ENCODE results near the gene B4GALT2. TPM values are rescaled to one million over a fixed set of nuclear protein-coding genes. Genes with fewer than 3 reads are reported as not detected.

Gene B4GALT2
- total RNA-seq, 1 experiment from 2014 or later: 70.9 TPM

- no peak overlapping the region for H2BK5ac ChIP-seq (ENCODE audit: insufficient read length, low read length)
- Mint-ChIP-seq H3K9me3 (no peaks in the 10 kb centered on the region), H3K36me3 (ENCODE audit: insufficient read depth in 1 of 3, low read depth in 3 of 3) (peaks cover 10 to 40% (median 24%) of the 10 kb centered on the region in 3 experiments), H3K27ac (no peak overlapping the region), H3K4me3 (no peak overlapping the region), H3K27me3 (ENCODE audit: low read depth) (no peaks in the 10 kb centered on the region; the same call in 1 of the 2 replicates), H3K4me1 (peaks cover 4 to 10% of the 10 kb centered on the region in 2 experiments; a peak in 3 of 4 replicates)
- H3K4me2 ChIP-seq (ENCODE audit: insufficient read depth, insufficient read length, low read length): no peak overlapping the region
- no peaks in the 10 kb centered on the region for H3K79me2 ChIP-seq (ENCODE audit: insufficient read depth, low read length)
- H2BK15ac ChIP-seq (ENCODE audit: low read depth, low read length): no peak overlapping the region
- WGBS (ENCODE audit: extremely low coverage, insufficient read length, low lambda C conversion rate): no CpG with 5 or more reads among the region's 8 CpGs
- no peak overlapping the region for H3T11ph ChIP-seq (ENCODE audit: low read length)
- no peak overlapping the region for H2BK120ac ChIP-seq (ENCODE audit: low read depth, low read length, poor library complexity, severe bottlenecking)
- no peaks in the 10 kb centered on the region for H4K20me1 ChIP-seq (ENCODE audit: control insufficient read depth, insufficient read depth, insufficient read length)
- H3K4ac ChIP-seq (ENCODE audit: low read depth, low read length): no peak overlapping the region
- H3K27me3 ChIP-seq (ENCODE audit: insufficient read depth, low read length): no peaks in the 10 kb centered on the region
- H2BK20ac ChIP-seq (ENCODE audit: low read depth, low read length, poor library complexity, severe bottlenecking): no peak overlapping the region
- H3K9me3 ChIP-seq (ENCODE audit: control insufficient read depth, low read depth, low read length): no peaks in the 10 kb centered on the region
- no peak for TF ChIP-seq CTCF (conservative IDR thresholded peaks at IDR 0.05)
- no peaks in the 10 kb centered on the region for H3K23me2 ChIP-seq (ENCODE audit: insufficient read length, low read depth, low read length, poor library complexity, severe bottlenecking)
- no peaks in the 10 kb centered on the region for H3K79me1 ChIP-seq (ENCODE audit: insufficient read depth, low read depth, low read length, poor library complexity, severe bottlenecking)
- no peak overlapping the region for H3K9ac ChIP-seq (ENCODE audit: extremely low read depth, insufficient read length, low read length)
- H4K91ac ChIP-seq (ENCODE audit: insufficient read length, low read depth, low read length): no peak overlapping the region
- H3K14ac ChIP-seq (ENCODE audit: insufficient read depth, low read length): no peak overlapping the region
- no peaks in the 10 kb centered on the region for H3K4me1 ChIP-seq (ENCODE audit: insufficient read depth, low read length)
- no peak for DNase-seq
- no peak overlapping the region for H2BK12ac ChIP-seq (ENCODE audit: insufficient read length, low read depth, low read length)
- H4K5ac ChIP-seq (ENCODE audit: insufficient read length, low read depth, low read length): no peak overlapping the region
- H2AK5ac ChIP-seq (ENCODE audit: insufficient read length, low read length): no peak overlapping the region
- no peak overlapping the region for H4K8ac ChIP-seq (replicated peaks; ENCODE audit: insufficient read length, low read depth, low read length)
- no peak overlapping the region for H3K56ac ChIP-seq (ENCODE audit: insufficient read length, low read depth, low read length)
- no peak overlapping the region for H3K23ac ChIP-seq (ENCODE audit: insufficient read length, low read depth, low read length)
- no peak overlapping the region for H3K27ac ChIP-seq (ENCODE audit: insufficient read length, low read depth, low read length)
- no peak overlapping the region for H3K18ac ChIP-seq (ENCODE audit: insufficient read length, low read depth, low read length)
- no peak overlapping the region for H2AFZ ChIP-seq (ENCODE audit: low read length)
These were observed 20.4 kb downstream of the B4GALT2 start for GRCh38 chr1:43999455-43999854.
